Measurements from ENCODE around the gene GYPA. TPM values are rescaled to one million over a fixed set of nuclear protein-coding genes. Genes with fewer than 3 reads are reported as not detected.
"Not testable (repeated sequence)": the region's sequence is repeated elsewhere in the genome, so short reads cannot be mapped to it uniquely, and the experiment has no call there.

GYPA gene
- total and polyA plus RNA-seq, 2 experiments from 2014 or later: not detected

DNA sequence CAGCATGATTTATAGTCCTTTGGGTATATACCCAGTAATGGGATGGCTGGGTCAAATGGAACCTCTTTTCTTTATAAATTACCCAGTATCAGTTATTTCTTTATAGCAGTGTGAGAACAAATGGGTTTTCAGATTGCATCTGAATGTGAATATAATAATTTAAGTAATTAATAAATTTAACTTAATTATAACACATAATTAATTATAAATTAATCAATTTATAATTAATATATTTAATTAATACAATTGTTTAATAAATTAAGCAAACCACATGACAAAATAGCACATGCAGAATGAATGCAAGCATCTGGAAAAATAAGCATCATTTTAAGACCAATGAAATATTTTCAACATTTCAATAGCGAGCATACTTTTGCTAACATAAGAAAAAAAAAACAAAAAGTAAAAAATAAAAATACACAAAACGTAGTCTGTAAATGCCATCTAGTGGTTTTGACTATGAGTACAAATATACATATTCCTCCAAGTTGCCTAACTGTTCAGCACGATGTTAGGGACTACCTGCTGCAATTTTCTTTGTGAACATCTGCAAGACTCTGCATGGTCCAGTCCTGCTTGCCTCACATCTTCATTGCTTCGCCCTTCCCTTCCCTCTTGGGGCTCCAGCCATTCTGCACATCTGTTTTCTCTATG is 16.4 kb downstream of the GYPA start:
- H3K4me3 ChIP-seq; H4K20me1 ChIP-seq (replicated peaks; ENCODE audit: insufficient read depth); H3K4me3 Mint-ChIP-seq; H3K27me3 ChIP-seq (ENCODE audit: insufficient read depth); ATAC-seq; H3K4me1 Mint-ChIP-seq; H3K9me3 Mint-ChIP-seq; H3K79me2 ChIP-seq (replicated peaks; ENCODE audit: insufficient read depth); H3F3A ChIP-seq (replicated peaks; ENCODE audit: low read depth); H3K4me1 ChIP-seq (ENCODE audit: insufficient read depth); H3K27ac ChIP-seq (ENCODE audit: low read depth); H3K27ac Mint-ChIP-seq; H3K4me2 ChIP-seq; H3K36me3 Mint-ChIP-seq (ENCODE audit: low read depth); H3K9me2 ChIP-seq (ENCODE audit: insufficient read depth); H2AFZ ChIP-seq; H3K27me3 Mint-ChIP-seq (ENCODE audit: insufficient read depth, low read depth, poor library complexity); DNase-seq (ENCODE audit: low spot score); H3K36me3 ChIP-seq (ENCODE audit: insufficient read depth): not testable (repeated sequence)

DNA sequence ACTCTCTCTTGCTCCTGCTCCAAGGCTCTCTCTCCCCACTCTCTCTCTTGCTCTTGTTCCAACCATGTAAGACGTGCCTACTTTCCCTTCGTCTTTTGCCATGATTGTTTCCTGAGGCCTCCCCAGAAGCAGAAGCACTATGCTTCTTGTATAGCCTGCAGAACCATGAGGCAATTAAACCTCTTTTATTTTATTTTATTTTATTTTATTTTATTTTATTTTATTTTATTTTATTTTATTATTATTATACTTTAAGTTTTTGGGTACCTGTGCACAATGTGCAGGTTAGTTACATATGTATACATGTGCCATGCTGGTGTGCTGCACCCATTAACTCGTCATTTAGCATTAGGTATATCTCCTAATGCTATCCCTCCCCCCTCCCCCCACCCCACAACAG is 17.2 kb downstream of the GYPA start:
- H4K20me1 ChIP-seq (replicated peaks; ENCODE audit: insufficient read depth); H3K9me2 ChIP-seq (ENCODE audit: insufficient read depth); H3K27me3 Mint-ChIP-seq (ENCODE audit: insufficient read depth, low read depth, poor library complexity); H3K4me1 Mint-ChIP-seq; H3K36me3 Mint-ChIP-seq (ENCODE audit: low read depth); H3K27me3 ChIP-seq (ENCODE audit: insufficient read depth); H3K36me3 ChIP-seq (ENCODE audit: insufficient read depth); H3K4me1 ChIP-seq (ENCODE audit: insufficient read depth); H3K27ac ChIP-seq (ENCODE audit: low read depth); H3K79me2 ChIP-seq (replicated peaks; ENCODE audit: insufficient read depth); ATAC-seq; H3K4me2 ChIP-seq; DNase-seq (ENCODE audit: low spot score); H3F3A ChIP-seq (replicated peaks; ENCODE audit: low read depth); H3K9me3 Mint-ChIP-seq; H2AFZ ChIP-seq; H3K27ac Mint-ChIP-seq; H3K4me3 ChIP-seq; H3K4me3 Mint-ChIP-seq: not testable (repeated sequence)

DNA sequence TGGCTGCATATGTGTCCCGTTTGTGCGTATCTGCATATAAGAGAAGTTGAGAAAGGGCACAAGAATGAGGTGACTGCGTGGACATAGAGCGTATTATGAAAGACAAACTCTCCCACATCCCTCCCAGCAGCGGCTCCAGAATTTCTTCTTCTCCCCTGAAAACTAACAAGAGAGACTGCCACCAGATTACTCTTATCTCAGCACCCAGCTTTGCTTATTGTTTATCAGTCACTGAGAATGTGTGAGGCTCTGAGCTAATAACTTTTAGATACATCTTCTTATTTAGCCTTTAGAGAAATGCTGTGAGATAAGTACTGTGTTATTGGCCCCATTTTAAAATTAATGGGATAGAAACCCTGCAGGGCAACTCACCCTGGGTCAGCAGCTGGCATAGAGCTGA is 20.8 kb downstream of the GYPA start:
- H4K20me1 ChIP-seq (replicated peaks; ENCODE audit: insufficient read depth); H3K9me2 ChIP-seq (ENCODE audit: insufficient read depth); H3F3A ChIP-seq (replicated peaks; ENCODE audit: low read depth); H3K36me3 Mint-ChIP-seq (ENCODE audit: low read depth); DNase-seq (ENCODE audit: low spot score); H3K4me3 Mint-ChIP-seq; H3K4me1 Mint-ChIP-seq; H3K4me2 ChIP-seq; H3K27ac ChIP-seq (ENCODE audit: low read depth); H3K27me3 Mint-ChIP-seq (ENCODE audit: insufficient read depth, low read depth, poor library complexity); H2AFZ ChIP-seq; H3K4me3 ChIP-seq; ATAC-seq; H3K27ac Mint-ChIP-seq; H3K79me2 ChIP-seq (replicated peaks; ENCODE audit: insufficient read depth); H3K9me3 Mint-ChIP-seq; H3K4me1 ChIP-seq (ENCODE audit: insufficient read depth); H3K27me3 ChIP-seq (ENCODE audit: insufficient read depth); H3K36me3 ChIP-seq (ENCODE audit: insufficient read depth): not testable (repeated sequence)

DNA sequence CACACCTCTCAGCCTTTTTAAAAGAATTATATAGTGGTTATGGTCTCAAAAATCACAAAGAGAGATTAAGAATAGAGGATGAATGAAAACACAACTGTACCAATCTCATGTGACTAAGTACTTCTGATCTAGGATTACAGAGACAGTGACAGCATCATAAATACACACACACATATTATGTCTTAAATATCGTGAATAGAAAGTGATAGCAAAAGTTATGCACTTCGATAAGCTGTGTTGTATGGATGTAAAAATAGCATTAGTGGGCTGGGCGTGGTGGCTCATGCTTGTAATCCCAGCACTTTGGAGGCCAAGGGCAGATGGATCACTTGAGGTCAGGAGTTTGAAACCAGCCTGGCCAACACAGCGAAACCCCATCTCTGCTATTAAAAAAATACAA is 25.0 kb downstream of the GYPA start:
- no peak overlapping the region for H3K4me3 ChIP-seq
- no peak overlapping the region for H3K27ac ChIP-seq (ENCODE audit: low read depth)
- no peak overlapping the region for H2AFZ ChIP-seq
- Mint-ChIP-seq H3K27ac (no peak overlapping the region), H3K36me3 (ENCODE audit: low read depth) (no peaks in the 10 kb centered on the region), H3K4me3 (no peak overlapping the region), H3K27me3 (ENCODE audit: insufficient read depth, low read depth, poor library complexity) (no peaks in the 10 kb centered on the region), H3K9me3 (no peaks in the 10 kb centered on the region), H3K4me1 (no peaks in the 10 kb centered on the region)
- TF ChIP-seq, protein P1, sequence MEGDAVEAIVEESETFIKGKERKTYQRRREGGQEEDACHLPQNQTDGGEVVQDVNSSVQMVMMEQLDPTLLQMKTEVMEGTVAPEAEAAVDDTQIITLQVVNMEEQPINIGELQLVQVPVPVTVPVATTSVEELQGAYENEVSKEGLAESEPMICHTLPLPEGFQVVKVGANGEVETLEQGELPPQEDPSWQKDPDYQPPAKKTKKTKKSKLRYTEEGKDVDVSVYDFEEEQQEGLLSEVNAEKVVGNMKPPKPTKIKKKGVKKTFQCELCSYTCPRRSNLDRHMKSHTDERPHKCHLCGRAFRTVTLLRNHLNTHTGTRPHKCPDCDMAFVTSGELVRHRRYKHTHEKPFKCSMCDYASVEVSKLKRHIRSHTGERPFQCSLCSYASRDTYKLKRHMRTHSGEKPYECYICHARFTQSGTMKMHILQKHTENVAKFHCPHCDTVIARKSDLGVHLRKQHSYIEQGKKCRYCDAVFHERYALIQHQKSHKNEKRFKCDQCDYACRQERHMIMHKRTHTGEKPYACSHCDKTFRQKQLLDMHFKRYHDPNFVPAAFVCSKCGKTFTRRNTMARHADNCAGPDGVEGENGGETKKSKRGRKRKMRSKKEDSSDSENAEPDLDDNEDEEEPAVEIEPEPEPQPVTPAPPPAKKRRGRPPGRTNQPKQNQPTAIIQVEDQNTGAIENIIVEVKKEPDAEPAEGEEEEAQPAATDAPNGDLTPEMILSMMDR (conservative IDR thresholded peaks at IDR 0.05; ENCODE audit: low read depth in 2 of 2): no peak
- no peaks in the 10 kb centered on the region for H3K36me3 ChIP-seq (ENCODE audit: insufficient read depth)
- H3K4me1 ChIP-seq (ENCODE audit: insufficient read depth): peaks cover 13% of the 10 kb centered on the region; the same call in 1 of the 2 replicates
- H3F3A ChIP-seq (replicated peaks; ENCODE audit: low read depth): no peaks in the 10 kb centered on the region
- ATAC-seq (no peak), DNase-seq (ENCODE audit: low spot score) (no peak)
- H3K9me2 ChIP-seq (ENCODE audit: insufficient read depth): no peaks in the 10 kb centered on the region
- no peaks in the 10 kb centered on the region for H4K20me1 ChIP-seq (replicated peaks; ENCODE audit: insufficient read depth)
- H3K27me3 ChIP-seq (ENCODE audit: insufficient read depth): no peaks in the 10 kb centered on the region
- no peaks in the 10 kb centered on the region for H3K79me2 ChIP-seq (replicated peaks; ENCODE audit: insufficient read depth)
- H3K4me2 ChIP-seq: no peak overlapping the region

Measured in GM23338 (cell line).